WTC11 (cell line): ENCODE measurements around the gene ACSS2. TPM values are rescaled to one million over a fixed set of nuclear protein-coding genes. Genes with fewer than 3 reads are reported as not detected.

Experiments used
- ATAC-seq: fragments of 200-7000 bp; cut with Tn5 transposase; 2 replicates; pipeline ENCODE4 v1.10.0; 2021; ENCODE audit warnings: mild to moderate bottlenecking, moderate library complexity
- CTCF ChIA-PET: fragments of 300-600 bp; sonication (Branson Sonifier 250); formaldehyde crosslinking; loops from one replicate; lab custom pipeline; 2021; ENCODE audit warnings: antibody characterized with exemption; lab: Charles Lee
- POLR2A ChIA-PET: fragments of 350-600 bp; sonication (Branson Sonifier 250); formaldehyde crosslinking; loops from one replicate; lab custom pipeline; 2021; ENCODE audit warnings: antibody characterized with exemption; lab: Charles Lee
- DNase-seq: peaks from one replicate; pipeline ENCODE4 v3.0.0; 2021; ENCODE audit warnings: low spot score
- H3K27ac Mint-ChIP-seq: 2 replicates; pipeline ENCODE4 v1.8.0; 2021; ENCODE audit warnings: mixed read lengths
- H3K27me3 Mint-ChIP-seq: 2 replicates; pipeline ENCODE4 v1.8.0; 2021; ENCODE audit warnings: low read depth, mild to moderate bottlenecking, moderate library complexity, mixed read lengths
- H3K36me3 Mint-ChIP-seq: 2 replicates; pipeline ENCODE4 v1.8.0; 2021; ENCODE audit warnings: mixed read lengths
- H3K4me1 Mint-ChIP-seq: 2 replicates; pipeline ENCODE4 v1.8.0; 2022; ENCODE audit warnings: mixed read lengths
- H3K4me3 Mint-ChIP-seq: 2 replicates; pipeline ENCODE4 v1.8.0; 2021; ENCODE audit warnings: mild to moderate bottlenecking, moderate library complexity, mixed read lengths
- H3K9me3 Mint-ChIP-seq: 2 replicates; pipeline ENCODE4 v1.8.0; 2021; ENCODE audit warnings: mixed read lengths
- ARID4B ChIP-seq: sonication (generic); formaldehyde crosslinking; IDR thresholded peaks from 2 replicates; pipeline ENCODE4 v1.8.0; 2023; ENCODE audit warnings: missing genetic modification reagents, mild to moderate bottlenecking, borderline replicate concordance
- ATF6 ChIP-seq: sonication (generic); formaldehyde crosslinking; IDR thresholded peaks from 2 replicates; pipeline ENCODE4 v1.8.1; 2023; ENCODE audit warnings: mild to moderate bottlenecking, missing genetic modification reagents
- CREM ChIP-seq: sonication (generic); formaldehyde crosslinking; IDR thresholded peaks from 2 replicates; pipeline ENCODE4 v1.8.1; 2022; ENCODE audit warnings: mild to moderate bottlenecking, missing genetic modification reagents, moderate library complexity
- E2F5 ChIP-seq: sonication (generic); formaldehyde crosslinking; IDR thresholded peaks from 2 replicates; pipeline ENCODE4 v1.8.1; 2022; ENCODE audit warnings: mild to moderate bottlenecking, moderate library complexity, missing genetic modification reagents
- ERG ChIP-seq: fragments of 250-450 bp; sonication (Bioruptor Pico); IDR thresholded peaks from 2 replicates; pipeline ENCODE4 v1.8.0; 2021; ENCODE audit warnings: mild to moderate bottlenecking
- FOXJ3 ChIP-seq: sonication (generic); formaldehyde crosslinking; IDR thresholded peaks from 2 replicates; pipeline ENCODE4 v1.9.0; 2021; ENCODE audit warnings: missing genetic modification reagents, mild to moderate bottlenecking, borderline replicate concordance
- GTF2I ChIP-seq: fragments of 250-450 bp; sonication (Bioruptor Pico); conservative IDR thresholded peaks from 2 replicates; pipeline ENCODE4 v1.4.0; 2021; ENCODE audit warnings: mild to moderate bottlenecking
- MYBL2 ChIP-seq: sonication (generic); formaldehyde crosslinking; IDR thresholded peaks from 2 replicates; pipeline ENCODE4 v1.8.1; 2023; ENCODE audit warnings: mild to moderate bottlenecking, moderate library complexity, missing genetic modification reagents
- NFYB ChIP-seq: sonication (generic); formaldehyde crosslinking; conservative IDR thresholded peaks from 2 replicates; pipeline ENCODE4 v1.8.0; 2022; ENCODE audit warnings: low read depth, missing genetic modification reagents
- NR2C2 ChIP-seq: sonication (generic); formaldehyde crosslinking; IDR thresholded peaks from 2 replicates; pipeline ENCODE4 v1.8.0; 2022; ENCODE audit warnings: mild to moderate bottlenecking, missing genetic modification reagents
- RORB ChIP-seq: fragments of 250-450 bp; sonication (Bioruptor Pico); IDR thresholded peaks from 2 replicates; pipeline ENCODE4 v1.9.0; 2021; ENCODE audit warnings: mild to moderate bottlenecking
- TP53 ChIP-seq: sonication (generic); formaldehyde crosslinking; IDR thresholded peaks from 2 replicates; pipeline ENCODE4 v1.8.1; 2023; ENCODE audit warnings: mild to moderate bottlenecking, missing genetic modification reagents
- USF1 ChIP-seq: sonication (generic); formaldehyde crosslinking; IDR thresholded peaks from 2 replicates; pipeline ENCODE4 v1.8.0; 2022; ENCODE audit warnings: mild to moderate bottlenecking, missing genetic modification reagents
- ZNF121 ChIP-seq: sonication (generic); formaldehyde crosslinking; IDR thresholded peaks from 2 replicates; pipeline ENCODE4 v1.8.0; 2023; ENCODE audit warnings: missing genetic modification reagents
- ZNF138 ChIP-seq: sonication (generic); formaldehyde crosslinking; conservative IDR thresholded peaks from 2 replicates; pipeline ENCODE4 v1.8.1; 2022; ENCODE audit warnings: mild to moderate bottlenecking, moderate library complexity, missing genetic modification reagents
- ZNF423 ChIP-seq: fragments of 250-450 bp; sonication (Bioruptor Pico); IDR thresholded peaks from 2 replicates; pipeline ENCODE4 v2.1.2; 2022; ENCODE audit warnings: mild to moderate bottlenecking, moderate library complexity
- ZNF671 ChIP-seq: fragments of 250-450 bp; sonication (Bioruptor Pico); IDR thresholded peaks from 2 replicates; pipeline ENCODE4 v1.8.0; 2021; ENCODE audit warnings: mild to moderate bottlenecking
- total RNA-seq: library from RNA; stranded (reverse); gene quantifications from 3 replicates; pipeline ENCODE4 v1.2.3, GENCODE V29; 2021
- TF ChIP-seq, protein P1 (sequence below): sonication (generic); formaldehyde crosslinking; IDR thresholded peaks from 2 replicates; pipeline ENCODE4 v1.8.1; 2023; ENCODE audit warnings: mild to moderate bottlenecking, missing genetic modification reagents, moderate library complexity
- TF ChIP-seq, protein P2 (sequence below): fragments of 200-600 bp; IDR thresholded peaks from 2 replicates; pipeline ENCODE4 v1.8.0; 2022; ENCODE audit warnings: antibody characterized with exemption

Gene ACSS2
- total RNA-seq, 1 experiment from 2014 or later: 28.9 TPM

GRCh38 chr20:34831936-34832335 is 44.5 kb upstream of the ACSS2 start:
- no peak overlapping the region for H3K27ac Mint-ChIP-seq
- DNase-seq (no peak), ATAC-seq (no peak)
- H3K4me1 Mint-ChIP-seq: no peaks in the 10 kb centered on the region
- H3K36me3 Mint-ChIP-seq: peaks cover 5% of the 10 kb centered on the region; the same call in 1 of the 2 replicates
- no peak for TF ChIP-seq TP53 (CRISPR knock-in tag)
- TF ChIP-seq ATF6: no peak
- no peak for TF ChIP-seq NFYB (CRISPR knock-in tag)
- no peak for TF ChIP-seq GTF2I
- TF ChIP-seq RORB (CRISPR knock-in tag): no peak
- no peak for TF ChIP-seq CREM (CRISPR knock-in tag)
- no peak for TF ChIP-seq ARID4B (CRISPR knock-in tag)
- no peak for TF ChIP-seq NR2C2
- no peak for TF ChIP-seq FOXJ3 (CRISPR knock-in tag)
- TF ChIP-seq ZNF423 (CRISPR knock-in tag): no peak
- TF ChIP-seq MYBL2 (CRISPR knock-in tag): no peak
- TF ChIP-seq E2F5 (CRISPR knock-in tag): no peak
- no peak for TF ChIP-seq ZNF138
- TF ChIP-seq, protein P1, sequence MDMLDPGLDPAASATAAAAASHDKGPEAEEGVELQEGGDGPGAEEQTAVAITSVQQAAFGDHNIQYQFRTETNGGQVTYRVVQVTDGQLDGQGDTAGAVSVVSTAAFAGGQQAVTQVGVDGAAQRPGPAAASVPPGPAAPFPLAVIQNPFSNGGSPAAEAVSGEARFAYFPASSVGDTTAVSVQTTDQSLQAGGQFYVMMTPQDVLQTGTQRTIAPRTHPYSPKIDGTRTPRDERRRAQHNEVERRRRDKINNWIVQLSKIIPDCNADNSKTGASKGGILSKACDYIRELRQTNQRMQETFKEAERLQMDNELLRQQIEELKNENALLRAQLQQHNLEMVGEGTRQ (CRISPR knock-in tag): no peak
- no peak for TF ChIP-seq ZNF671 (CRISPR knock-in tag)
- TF ChIP-seq, protein P2, sequence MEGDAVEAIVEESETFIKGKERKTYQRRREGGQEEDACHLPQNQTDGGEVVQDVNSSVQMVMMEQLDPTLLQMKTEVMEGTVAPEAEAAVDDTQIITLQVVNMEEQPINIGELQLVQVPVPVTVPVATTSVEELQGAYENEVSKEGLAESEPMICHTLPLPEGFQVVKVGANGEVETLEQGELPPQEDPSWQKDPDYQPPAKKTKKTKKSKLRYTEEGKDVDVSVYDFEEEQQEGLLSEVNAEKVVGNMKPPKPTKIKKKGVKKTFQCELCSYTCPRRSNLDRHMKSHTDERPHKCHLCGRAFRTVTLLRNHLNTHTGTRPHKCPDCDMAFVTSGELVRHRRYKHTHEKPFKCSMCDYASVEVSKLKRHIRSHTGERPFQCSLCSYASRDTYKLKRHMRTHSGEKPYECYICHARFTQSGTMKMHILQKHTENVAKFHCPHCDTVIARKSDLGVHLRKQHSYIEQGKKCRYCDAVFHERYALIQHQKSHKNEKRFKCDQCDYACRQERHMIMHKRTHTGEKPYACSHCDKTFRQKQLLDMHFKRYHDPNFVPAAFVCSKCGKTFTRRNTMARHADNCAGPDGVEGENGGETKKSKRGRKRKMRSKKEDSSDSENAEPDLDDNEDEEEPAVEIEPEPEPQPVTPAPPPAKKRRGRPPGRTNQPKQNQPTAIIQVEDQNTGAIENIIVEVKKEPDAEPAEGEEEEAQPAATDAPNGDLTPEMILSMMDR: no peak
- no peak for TF ChIP-seq ERG (CRISPR knock-in tag)
- no peak for TF ChIP-seq ZNF121
- TF ChIP-seq USF1 (CRISPR knock-in tag): no peak
- ChIA-PET CTCF (no interaction called here), POLR2A (no interaction called here)
- H3K4me3 Mint-ChIP-seq: no peak overlapping the region
- H3K9me3 Mint-ChIP-seq: peaks cover 13% of the 10 kb centered on the region
- peaks cover 12% of the 10 kb centered on the region for H3K27me3 Mint-ChIP-seq
